Suprapubic skin (tissue), 4 donors: ENCODE data around the gene SCAMP4.

Experiments used
- POLR2A ChIP-seq, 2 donors: fragments of 450-650 bp; IDR thresholded peaks; one replicate each; pipeline ENCODE4 v1.6.1; 2017; ENCODE audit warnings: antibody characterized with exemption in 2 of 2, mild to moderate bottlenecking in 2 of 2, moderate library complexity in 2 of 2
- POLR2AphosphoS5 ChIP-seq, 3 donors: sonication (generic); formaldehyde crosslinking; IDR thresholded peaks; one replicate each; pipeline ENCODE4 v1.6.1; 2017; ENCODE audit warnings: antibody characterized with exemption in 3 of 3
- TF ChIP-seq, protein P1 (sequence below), 2 donors: fragments of 200-600 bp in 1 of 2; fragments of 450-650 bp in 1 of 2; sonication (generic) in 1 of 2; IDR thresholded peaks; one replicate each; pipeline ENCODE4 v1.5.1; 2016 to 2019; ENCODE audit warnings: antibody characterized with exemption in 2 of 2, mild to moderate bottlenecking in 1 of 2, moderate library complexity in 1 of 2

DNA sequence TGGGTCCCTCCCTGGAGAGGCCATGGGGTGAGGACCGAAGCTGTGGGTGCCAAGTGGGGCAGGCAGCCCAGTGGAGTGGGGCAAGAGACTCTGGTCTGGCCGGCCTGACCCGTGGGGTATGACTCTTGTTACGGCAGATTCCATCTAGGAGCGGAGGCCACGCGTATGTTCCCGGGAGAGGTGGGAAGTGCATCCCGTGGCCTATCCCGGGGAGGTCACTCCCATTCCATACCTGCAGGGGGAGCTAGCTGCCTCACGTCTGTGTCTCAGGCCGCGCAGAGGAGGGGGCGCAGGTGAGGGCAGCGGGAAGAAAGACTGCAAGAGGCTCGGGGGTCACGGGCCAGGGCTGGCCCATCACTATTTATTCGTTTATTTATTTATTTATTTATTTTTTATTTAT is 40.7 kb downstream of the SCAMP4 start:
- TF ChIP-seq, protein P1, sequence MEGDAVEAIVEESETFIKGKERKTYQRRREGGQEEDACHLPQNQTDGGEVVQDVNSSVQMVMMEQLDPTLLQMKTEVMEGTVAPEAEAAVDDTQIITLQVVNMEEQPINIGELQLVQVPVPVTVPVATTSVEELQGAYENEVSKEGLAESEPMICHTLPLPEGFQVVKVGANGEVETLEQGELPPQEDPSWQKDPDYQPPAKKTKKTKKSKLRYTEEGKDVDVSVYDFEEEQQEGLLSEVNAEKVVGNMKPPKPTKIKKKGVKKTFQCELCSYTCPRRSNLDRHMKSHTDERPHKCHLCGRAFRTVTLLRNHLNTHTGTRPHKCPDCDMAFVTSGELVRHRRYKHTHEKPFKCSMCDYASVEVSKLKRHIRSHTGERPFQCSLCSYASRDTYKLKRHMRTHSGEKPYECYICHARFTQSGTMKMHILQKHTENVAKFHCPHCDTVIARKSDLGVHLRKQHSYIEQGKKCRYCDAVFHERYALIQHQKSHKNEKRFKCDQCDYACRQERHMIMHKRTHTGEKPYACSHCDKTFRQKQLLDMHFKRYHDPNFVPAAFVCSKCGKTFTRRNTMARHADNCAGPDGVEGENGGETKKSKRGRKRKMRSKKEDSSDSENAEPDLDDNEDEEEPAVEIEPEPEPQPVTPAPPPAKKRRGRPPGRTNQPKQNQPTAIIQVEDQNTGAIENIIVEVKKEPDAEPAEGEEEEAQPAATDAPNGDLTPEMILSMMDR (IDR thresholded peaks at IDR 0.05): peak; percentile 19 to 48
- TF ChIP-seq POLR2AphosphoS5 (IDR thresholded peaks at IDR 0.05) (no peak), POLR2A (IDR thresholded peaks at IDR 0.05) (no peak)
